Right renal cortex interstitium (tissue), 3 donors: ENCODE results near the gene RECK. TPM values are rescaled to one million over a fixed set of nuclear protein-coding genes. Genes with fewer than 3 reads are reported as not detected.
"Not testable (repeated sequence)": the region's sequence is repeated elsewhere in the genome, so short reads cannot be mapped to it uniquely, and the experiment has no call there.

Experiments used
- DNase-seq, 3 donors: peaks; one replicate each; pipeline ENCODE4 v3.0.0-alpha.2; 2013; ENCODE audit warnings: low read depth in 3 of 3, low spot score in 2 of 3
- polyA plus RNA-seq, 3 donors: library from polyadenylated mRNA; unstranded; fragments of 120-200 nt; gene quantifications; one replicate each; pipeline ENCODE4 v1.2.1, GENCODE V29; 2013; ENCODE audit not compliant: insufficient read length in 3 of 3

The RECK gene
- polyA plus RNA-seq, 3 donors, result 29.2 to 30.2 (median 29.4) TPM

GRCh38 chr9:36150574-36151315 is 114.0 kb downstream of the RECK start:
- no peak for DNase-seq

GRCh38 chr9:36151316-36152210 is 114.8 kb downstream of the RECK start:
- no peak for DNase-seq

GRCh38 chr9:36152741-36153438 is 116.2 kb downstream of the RECK start:
- no peak for DNase-seq

- no peak for DNase-seq
These were observed 117.0 kb downstream of the RECK start for GRCh38 chr9:36153746-36154145.

- DNase-seq, result no peak
These were observed 117.7 kb downstream of the RECK start for GRCh38 chr9:36154331-36154952.

DNA sequence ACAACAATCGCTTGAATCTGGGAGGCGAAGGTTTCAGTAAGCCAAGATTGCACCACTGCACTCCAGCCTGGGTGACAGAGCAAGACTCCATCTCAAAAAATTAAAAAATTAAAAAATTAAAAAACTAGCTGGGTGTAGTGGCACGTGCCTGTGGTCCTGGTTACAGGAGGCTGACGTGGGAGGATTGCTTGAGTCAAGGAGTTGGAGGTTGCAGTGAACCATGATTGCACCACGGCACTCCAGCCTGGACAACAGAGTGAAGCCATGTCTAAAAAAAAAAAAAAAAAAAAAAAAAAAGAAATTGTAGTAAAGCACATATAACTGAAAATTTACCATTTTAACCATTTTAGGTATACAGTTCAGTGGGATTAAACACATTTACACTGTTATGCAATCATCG is 119.4 kb downstream of the RECK start:
- no peak for DNase-seq

DNA sequence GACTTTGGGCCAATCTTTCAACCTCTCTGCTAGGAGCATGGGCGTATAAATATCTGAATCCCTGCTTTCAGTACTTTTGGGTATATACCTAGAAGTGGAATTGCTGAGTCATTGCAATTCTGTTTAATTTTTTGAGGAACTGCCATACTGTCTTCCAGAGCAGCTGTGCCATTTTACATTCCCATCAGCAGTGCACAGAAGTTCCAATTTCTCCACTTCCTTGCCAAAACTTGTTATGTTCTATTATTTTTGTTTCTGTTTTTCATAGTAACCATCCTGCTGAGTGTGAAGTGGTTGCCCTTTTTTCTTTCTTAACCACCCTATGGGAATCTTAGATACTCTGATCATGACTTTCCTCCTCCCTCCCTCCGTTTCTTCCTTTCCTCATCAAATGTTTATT is 121.4 kb downstream of the RECK start:
- no peak for DNase-seq

GRCh38 chr9:36158917-36159316 is 122.2 kb downstream of the RECK start:
- DNase-seq, result no peak

DNA sequence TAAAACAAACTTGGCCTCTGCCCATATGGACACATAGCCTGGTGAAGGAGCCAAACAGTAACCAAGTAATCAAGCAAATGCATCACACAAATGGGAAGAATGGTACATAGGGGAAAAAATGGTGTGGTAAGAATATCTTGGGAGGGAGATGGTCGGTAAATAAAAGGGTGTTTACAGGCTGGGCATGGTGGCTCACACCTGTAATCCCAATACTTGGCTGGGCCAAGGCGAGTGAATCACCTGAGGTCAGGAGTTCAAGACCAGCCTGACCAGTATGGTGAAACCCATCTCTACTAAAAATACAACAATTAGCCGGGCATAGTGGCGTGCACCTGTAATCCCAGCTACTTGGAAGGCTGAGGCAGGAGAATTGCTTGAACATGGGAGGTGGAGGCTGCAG is 122.8 kb downstream of the RECK start:
- DNase-seq, result not testable (repeated sequence)

GRCh38 chr9:36160126-36160525 is 123.4 kb downstream of the RECK start:
- not testable (repeated sequence) for DNase-seq

DNA sequence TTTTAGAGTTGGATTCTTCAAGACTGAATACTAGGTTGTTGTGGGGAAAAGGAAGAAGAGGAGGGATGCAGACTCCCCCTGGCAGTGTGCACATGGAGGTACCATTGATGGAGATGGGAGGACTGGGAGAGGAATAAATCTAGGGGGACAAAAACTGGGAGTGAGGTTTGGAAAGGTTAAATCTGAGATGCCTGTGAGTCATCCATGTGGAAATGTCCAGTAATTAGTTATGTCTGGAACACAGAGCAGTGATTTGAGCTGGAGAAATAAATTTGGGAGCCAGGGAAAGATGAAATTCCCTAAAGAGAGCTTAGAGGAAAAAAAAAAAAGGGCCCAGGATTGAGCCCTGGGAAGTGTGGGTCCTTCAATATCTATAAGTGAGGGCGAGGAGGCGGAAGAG is 124.5 kb downstream of the RECK start:
- no peak for DNase-seq

GRCh38 chr9:36162211-36162738 is 125.6 kb downstream of the RECK start:
- no peak for DNase-seq

DNA sequence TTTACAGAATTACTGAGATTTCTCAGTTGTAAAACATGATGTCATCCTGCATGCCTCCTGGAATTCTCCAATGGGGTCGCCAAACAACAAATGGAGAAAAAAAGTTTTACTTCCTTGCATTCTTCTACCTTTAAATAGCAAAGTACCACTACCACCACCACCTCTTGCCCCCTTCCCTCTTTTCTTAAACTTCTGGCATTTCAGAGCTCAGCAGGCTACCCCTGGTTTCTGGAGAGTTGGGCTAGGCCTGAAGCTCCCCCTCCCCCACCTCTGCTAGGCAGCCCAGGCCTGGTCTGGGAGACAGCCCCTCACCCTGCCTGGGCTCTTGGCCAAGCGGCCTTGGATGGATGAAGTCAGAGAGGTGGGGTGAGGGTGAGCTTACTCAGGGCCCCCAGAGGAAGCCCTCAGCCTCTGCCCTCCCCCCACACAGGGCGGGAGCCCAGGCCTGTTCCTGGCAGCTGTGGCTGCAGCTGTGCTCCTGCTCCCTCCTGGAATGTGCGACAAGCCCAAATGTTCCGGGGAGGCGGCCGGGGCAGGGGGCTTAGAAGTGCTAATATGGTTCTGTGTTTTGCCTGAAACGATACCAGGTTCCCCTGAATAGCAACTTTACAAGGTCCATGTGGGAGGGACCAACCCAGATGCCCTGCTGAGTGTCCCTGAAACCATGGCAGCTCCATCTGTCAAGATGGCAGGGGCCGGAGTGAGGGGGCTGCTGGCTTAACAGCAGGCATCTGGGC is 126.5 kb downstream of the RECK start:
- peak; percentile 78 to 83 (median 79) for DNase-seq

GRCh38 chr9:36163786-36164170 is 127.1 kb downstream of the RECK start:
- DNase-seq, result no peak

DNA sequence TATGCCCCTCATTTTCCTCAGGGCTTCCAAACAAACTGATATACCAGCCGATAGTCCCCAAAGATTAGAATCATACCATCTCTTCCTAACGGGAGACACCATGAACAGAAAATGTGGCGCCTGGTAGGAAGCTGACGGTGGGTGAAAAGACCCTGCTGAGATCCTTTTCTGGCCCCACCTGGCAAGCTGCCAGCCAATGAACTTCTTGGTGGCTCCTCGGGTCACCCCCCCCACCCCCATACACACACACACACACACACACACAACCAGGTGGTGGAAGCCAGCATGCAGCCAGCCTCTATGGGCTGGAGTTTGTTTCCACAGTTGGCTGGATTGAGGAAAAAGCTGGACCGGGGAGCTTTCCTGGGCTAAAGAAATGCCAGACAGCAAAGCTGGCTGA is 127.7 kb downstream of the RECK start:
- no peak for DNase-seq

- no peak for DNase-seq
These were observed 128.3 kb downstream of the RECK start for GRCh38 chr9:36164989-36165388.

GRCh38 chr9:36165826-36166167 is 129.1 kb downstream of the RECK start:
- DNase-seq, result no peak

DNA sequence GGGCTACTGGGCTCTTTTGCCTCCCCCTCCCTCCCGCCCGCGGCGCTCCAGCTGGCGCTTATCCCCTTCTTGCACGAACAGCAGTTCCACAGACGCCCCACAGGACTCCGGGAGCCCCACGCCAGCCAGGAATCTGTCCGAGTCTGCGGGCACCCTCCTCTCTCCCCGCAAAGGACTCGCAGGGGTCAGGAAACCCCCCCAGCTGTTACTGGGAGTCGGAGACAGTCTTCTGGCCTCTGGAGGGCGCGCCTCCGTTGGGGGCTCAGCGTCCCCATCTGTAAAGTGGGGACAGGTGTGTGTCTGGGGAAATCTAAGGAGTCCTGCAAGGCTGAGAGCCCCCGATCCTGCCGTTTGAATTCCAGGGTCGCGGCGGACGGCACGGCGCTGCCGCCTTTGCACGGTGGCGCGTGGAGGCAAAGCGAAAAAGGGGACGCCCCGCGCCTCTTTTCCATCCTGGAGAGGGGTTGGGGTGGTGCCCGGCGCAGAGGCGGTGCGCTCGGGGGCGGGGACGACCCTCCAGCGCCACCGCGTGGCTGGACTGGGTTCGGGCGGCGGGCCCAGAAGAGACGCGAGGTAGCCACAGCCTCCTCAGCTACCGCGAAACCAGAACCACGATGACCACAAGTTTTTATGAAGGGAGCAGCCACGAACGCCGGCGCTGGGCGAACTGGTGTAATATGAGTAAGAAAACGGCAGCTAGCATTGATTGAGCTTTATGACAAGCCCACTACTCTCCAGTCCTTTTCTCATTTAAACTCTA is 129.6 kb downstream of the RECK start:
- no peak for DNase-seq

DNA sequence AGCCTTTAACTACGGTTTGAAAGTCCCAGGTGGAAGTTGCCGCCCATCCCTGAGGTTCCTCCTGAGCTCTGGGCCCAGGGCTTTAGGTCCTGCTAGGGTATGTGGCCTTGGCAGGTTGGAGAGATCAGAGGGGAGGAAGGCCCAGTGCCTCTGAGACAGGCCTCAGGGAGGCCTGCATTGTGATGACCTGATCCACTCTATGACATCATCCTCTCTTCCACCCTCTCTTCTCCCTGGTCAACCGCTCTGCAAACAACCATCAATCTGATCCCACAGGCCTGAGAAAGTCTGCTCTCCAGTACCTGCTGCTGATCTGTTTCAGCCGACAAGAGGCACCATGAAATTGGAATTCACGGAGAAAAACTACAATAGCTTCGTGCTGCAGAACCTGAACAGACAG is 132.5 kb downstream of the RECK start, which contains the start of gene CCIN:
Gene CCIN (plus strand): TSS at position 223 of the 400 bp plus-strand sequence. CDS start 115 bp downstream, at position 338.
- DNase-seq, result no peak
